ENCODE data around the gene PCNA. TPM values are rescaled to one million over a fixed set of nuclear protein-coding genes. Genes with fewer than 3 reads are reported as not detected.

Gene PCNA
- polyA plus RNA-seq, 1 donor (not counting 4 experiments of a cell fraction or from before 2014, with no cell fraction given): 130 TPM

- dilution Hi-C loops (cut with MboI; ENCODE audit: extremely low pct_ligation_motif_present, low sequenced_read_pairs): no loop called here
- no peak for FAIRE-seq
Observed at GRCh38 chr20:5119143-5119434, 669 bp downstream of the PCNA start.

GRCh38 chr20:5118220-5119142, 1.3 kb downstream of the PCNA start:
- peaks cover 39% of the 10 kb centered on the region for H3K79me2 ChIP-seq (ENCODE audit: control insufficient read depth, insufficient read depth, low read length)
- peak overlapping the region; percentile 88 for H3K9ac ChIP-seq (ENCODE audit: control insufficient read depth, extremely low read depth, insufficient read depth, low read length)
- H3K4me1 ChIP-seq (ENCODE audit: control insufficient read depth, extremely low read depth, insufficient read depth, low read length): peaks cover 6% of the 10 kb centered on the region
- H3K27me3 ChIP-seq (ENCODE audit: control insufficient read depth, extremely low read depth, insufficient read depth, low read length): no peaks in the 10 kb centered on the region
- H3K4me3 ChIP-seq (ENCODE audit: control insufficient read depth in 2 of 3, extremely low read depth in 1 of 3, insufficient read depth in 2 of 3, low read depth in 1 of 3, low read length in 3 of 3): peak overlapping the region; percentile 61 to 93 (median 63)
- H3K4me2 ChIP-seq (ENCODE audit: control insufficient read depth, extremely low read depth, insufficient read depth, low read depth, low read length): peak overlapping the region; percentile 61
- H3K9me1 ChIP-seq (ENCODE audit: control insufficient read depth, extremely low read depth, insufficient read depth, low read length): no peaks in the 10 kb centered on the region
- H3K9me3 ChIP-seq (ENCODE audit: control insufficient read depth, low read depth, low read length): no peaks in the 10 kb centered on the region
- no peak for DNase-seq (ENCODE audit: low read depth, low spot score)
- peaks cover 13 to 20% of the 10 kb centered on the region in 2 experiments for H3K36me3 ChIP-seq (ENCODE audit: control insufficient read depth in 2 of 2, extremely low read depth in 1 of 2, insufficient read depth in 2 of 2, low read length in 2 of 2)
- no peak for TF ChIP-seq EZH2 (IDR thresholded peaks at IDR 0.05; ENCODE audit: low read length)
- no peak for TF ChIP-seq CTCF (optimal IDR thresholded peaks at IDR 0.05 in 1 of 3, IDR thresholded peaks at IDR 0.05 in 1 of 3, conservative IDR thresholded peaks at IDR 0.05 in 1 of 3; ENCODE audit: extremely low read depth in 1 of 3, insufficient read depth in 2 of 3, low read length in 3 of 3)
- H2AFZ ChIP-seq (ENCODE audit: control insufficient read depth, low read length): no peak overlapping the region
- FAIRE-seq: no peak
- dilution Hi-C loops (cut with MboI; ENCODE audit: extremely low pct_ligation_motif_present, low sequenced_read_pairs): no loop called here
- H4K20me1 ChIP-seq (ENCODE audit: control insufficient read depth, extremely low read depth, insufficient read depth, low read length): no peaks in the 10 kb centered on the region
- H3K27ac ChIP-seq (ENCODE audit: control insufficient read depth, insufficient read depth, low read length): peak overlapping the region; percentile 84

More at GRCh38 chr20:5119143-5119434, 669 bp downstream of the PCNA start:
- no peak for TF ChIP-seq EZH2 (IDR thresholded peaks at IDR 0.05; ENCODE audit: low read length)
- TF ChIP-seq CTCF (optimal IDR thresholded peaks at IDR 0.05 in 1 of 3, IDR thresholded peaks at IDR 0.05 in 1 of 3, conservative IDR thresholded peaks at IDR 0.05 in 1 of 3; ENCODE audit: extremely low read depth in 1 of 3, insufficient read depth in 2 of 3, low read length in 3 of 3): no peak
- peaks cover 2% of the 10 kb centered on the region for H3K4me1 ChIP-seq (ENCODE audit: control insufficient read depth, extremely low read depth, insufficient read depth, low read length)
- peaks cover 39% of the 10 kb centered on the region for H3K79me2 ChIP-seq (ENCODE audit: control insufficient read depth, insufficient read depth, low read length)
- H3K4me2 ChIP-seq (ENCODE audit: control insufficient read depth, extremely low read depth, insufficient read depth, low read depth, low read length): peak overlapping the region; percentile 61
- peak overlapping the region; percentile 84 for H3K27ac ChIP-seq (ENCODE audit: control insufficient read depth, insufficient read depth, low read length)
- no peaks in the 10 kb centered on the region for H3K27me3 ChIP-seq (ENCODE audit: control insufficient read depth, extremely low read depth, insufficient read depth, low read length)
- no peaks in the 10 kb centered on the region for H4K20me1 ChIP-seq (ENCODE audit: control insufficient read depth, extremely low read depth, insufficient read depth, low read length)
- H3K9me1 ChIP-seq (ENCODE audit: control insufficient read depth, extremely low read depth, insufficient read depth, low read length): no peaks in the 10 kb centered on the region
- no peak overlapping the region for H2AFZ ChIP-seq (ENCODE audit: control insufficient read depth, low read length)
- H3K9ac ChIP-seq (ENCODE audit: control insufficient read depth, extremely low read depth, insufficient read depth, low read length): peak overlapping the region; percentile 88
- H3K9me3 ChIP-seq (ENCODE audit: control insufficient read depth, low read depth, low read length): no peaks in the 10 kb centered on the region
- DNase-seq (ENCODE audit: low read depth, low spot score): no peak
- H3K36me3 ChIP-seq (ENCODE audit: control insufficient read depth in 2 of 2, extremely low read depth in 1 of 2, insufficient read depth in 2 of 2, low read length in 2 of 2): peaks cover 13 to 17% of the 10 kb centered on the region in 2 experiments
- peak overlapping the region; percentile 61 to 93 (median 63) for H3K4me3 ChIP-seq (ENCODE audit: control insufficient read depth in 2 of 3, extremely low read depth in 1 of 3, insufficient read depth in 2 of 3, low read depth in 1 of 3, low read length in 3 of 3)

Measured in keratinocyte (primary cell).